HTR-8/SVneo (cell line): ENCODE data around the gene LRRC47.
"Not testable (repeated sequence)": the region's sequence is repeated elsewhere in the genome, so short reads cannot be mapped to it uniquely, and the experiment has no call there.

ENCODE experiments used
- DNase-seq: peaks from one replicate; pipeline ENCODE4 v3.0.0; 2011; ENCODE audit warnings: low spot score, mixed read lengths; ENCODE audit not compliant: insufficient read length
- FAIRE-seq: peaks from 2 replicates; lab custom pipeline; 2011; peaks lifted over from hg19 to GRCh38; lab: Jason Lieb, UNC

The LRRC47 gene

GRCh38 chr1:3816331-3817137, 20.2 kb upstream of the LRRC47 start:
- DNase-seq (no peak), FAIRE-seq (no peak)

DNA sequence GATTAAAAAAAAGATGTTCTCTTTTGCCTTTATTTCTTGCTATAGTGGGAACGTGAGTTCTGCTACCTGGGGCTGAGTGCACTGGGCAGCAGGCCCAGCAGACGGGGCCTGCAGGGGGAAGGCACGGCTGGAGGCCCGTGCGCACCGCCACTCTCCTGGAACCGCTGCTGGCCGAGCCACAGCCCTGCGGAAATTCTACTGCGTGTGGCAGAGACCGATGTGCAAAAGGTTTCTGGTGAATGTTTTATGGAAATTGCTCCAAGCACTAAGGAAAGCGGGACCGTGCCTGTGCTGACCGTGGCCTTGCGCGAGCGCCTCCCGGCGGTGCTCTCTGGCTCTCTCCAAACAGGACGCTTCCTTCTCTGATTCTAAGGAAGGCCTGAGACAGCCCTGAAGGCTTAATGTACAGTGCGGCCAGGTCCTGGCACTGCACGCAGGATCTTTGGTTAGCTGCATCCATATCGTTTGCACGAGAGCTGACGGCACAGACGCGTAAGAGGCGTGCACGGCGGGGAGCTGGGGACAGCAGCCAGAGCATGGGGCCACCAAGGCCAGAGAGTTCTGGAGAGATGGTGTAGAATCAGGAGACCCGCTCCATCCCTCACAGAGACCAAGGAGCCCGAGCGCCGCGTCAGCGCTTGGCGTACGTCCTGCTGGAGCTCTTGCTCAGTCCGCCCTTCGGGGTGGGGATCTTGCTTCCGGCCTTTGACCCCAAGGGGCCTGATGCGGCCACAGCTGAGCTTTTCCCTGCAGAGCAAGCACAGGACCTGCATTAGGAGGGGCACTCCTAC, 18.7 kb upstream of the LRRC47 start:
- DNase-seq (no peak), FAIRE-seq (no peak)

GRCh38 chr1:3814065-3814464, 17.8 kb upstream of the LRRC47 start:
- no peak for DNase-seq
- no peak for FAIRE-seq

- DNase-seq (no peak), FAIRE-seq (no peak)
Measured at GRCh38 chr1:3811595-3811911, 15.3 kb upstream of the LRRC47 start.

DNA sequence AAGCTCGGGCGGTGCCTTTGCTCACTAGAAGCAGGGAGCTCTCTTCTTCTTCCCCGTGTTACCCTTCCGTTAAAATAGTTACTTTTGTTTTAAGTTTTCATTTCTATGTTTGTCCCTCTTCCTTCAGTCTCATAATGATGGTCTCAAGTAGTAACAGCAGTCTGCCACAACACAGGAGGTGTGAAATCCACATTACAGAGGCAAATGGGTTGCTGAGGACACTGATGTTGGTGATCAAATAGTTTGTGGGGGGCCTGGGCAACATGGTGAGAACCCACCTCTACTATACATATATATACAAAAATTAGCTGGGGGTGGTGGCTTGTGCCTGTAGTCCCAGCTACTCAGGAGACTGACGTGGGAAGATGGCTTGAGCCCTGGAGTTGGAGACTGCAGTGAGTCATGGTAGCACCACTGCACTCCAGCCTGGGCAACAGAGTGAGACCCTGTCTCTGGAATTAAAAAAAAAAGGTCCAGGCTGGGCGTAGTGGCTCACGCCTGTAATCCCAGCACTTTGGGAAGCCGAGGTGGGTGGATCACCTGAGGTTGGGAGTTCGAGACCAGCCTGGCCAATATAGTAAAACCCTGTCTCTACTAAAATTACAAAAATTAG, 14.0 kb upstream of the LRRC47 start:
- not testable (repeated sequence) for DNase-seq, FAIRE-seq

- FAIRE-seq (no peak), DNase-seq (no peak)
Measured at GRCh38 chr1:3809680-3810079, 13.4 kb upstream of the LRRC47 start.

- no peak for DNase-seq
- FAIRE-seq = no peak
Measured at GRCh38 chr1:3807769-3808168, 11.5 kb upstream of the LRRC47 start.

DNA sequence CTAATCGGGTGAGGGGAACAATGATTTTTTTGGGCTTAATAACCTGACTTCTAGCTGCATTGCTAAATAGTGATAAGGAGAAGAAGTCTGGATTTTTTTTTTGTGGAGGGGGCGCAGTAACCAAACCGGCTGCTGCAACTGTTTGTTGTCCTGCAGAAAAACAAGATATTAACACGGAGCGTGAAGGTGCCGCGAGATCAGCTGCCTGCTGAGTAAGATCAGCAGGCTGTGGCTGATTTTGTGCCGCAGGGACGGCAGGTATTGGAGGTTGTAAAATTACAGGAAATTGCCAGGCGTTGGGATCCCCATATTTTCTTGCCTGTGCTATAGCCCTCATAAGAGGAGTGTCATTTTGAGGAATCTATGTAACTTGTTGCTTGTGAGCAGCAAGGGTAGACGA, 8.7 kb upstream of the LRRC47 start:
- FAIRE-seq = no peak
- DNase-seq = no peak

GRCh38 chr1:3804627-3804944, 8.3 kb upstream of the LRRC47 start:
- not testable (repeated sequence) for FAIRE-seq, DNase-seq

GRCh38 chr1:3803905-3804626, 7.8 kb upstream of the LRRC47 start:
- FAIRE-seq = no peak
- no peak for DNase-seq

GRCh38 chr1:3800795-3801194, 4.5 kb upstream of the LRRC47 start:
- DNase-seq, FAIRE-seq: not testable (repeated sequence)

DNA sequence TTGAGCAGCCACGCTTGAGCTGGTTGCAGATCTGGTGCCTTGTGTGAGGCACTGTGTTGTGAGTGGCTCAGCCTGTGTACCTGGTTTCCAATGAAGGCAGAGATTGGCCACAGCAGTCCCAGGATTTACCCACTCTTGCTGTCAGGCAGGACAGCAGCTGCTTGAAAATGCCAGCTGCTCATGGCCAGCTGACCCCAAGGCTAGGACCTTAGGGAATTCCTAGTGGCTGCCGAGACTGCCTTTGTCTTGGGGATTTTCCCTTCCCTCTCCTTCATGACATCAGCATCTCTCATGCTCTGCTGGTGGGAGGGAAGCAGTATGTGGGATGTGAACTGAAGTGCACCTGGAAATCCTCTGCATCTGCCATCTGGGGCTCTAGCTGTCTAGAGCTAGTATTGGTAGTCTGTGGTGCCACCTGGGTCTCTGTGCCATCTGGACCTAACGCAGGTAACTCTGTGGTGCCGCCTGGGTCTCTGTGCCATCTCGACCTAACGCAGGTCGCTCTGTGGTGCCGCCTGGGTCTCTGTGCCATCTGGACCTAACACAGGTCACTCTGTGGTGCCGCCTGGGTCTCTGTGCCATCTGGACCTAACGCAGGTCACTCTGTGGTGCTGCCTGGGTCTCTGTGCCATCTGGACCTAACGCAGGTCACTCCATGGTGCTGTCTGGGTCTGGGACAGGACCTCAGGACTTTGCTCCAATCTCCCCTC, 3.8 kb upstream of the LRRC47 start:
- no peak for DNase-seq
- FAIRE-seq = no peak

GRCh38 chr1:3795453-3796214, 664 bp downstream of the LRRC47 start:
- no peak for DNase-seq
- FAIRE-seq = no peak

DNA sequence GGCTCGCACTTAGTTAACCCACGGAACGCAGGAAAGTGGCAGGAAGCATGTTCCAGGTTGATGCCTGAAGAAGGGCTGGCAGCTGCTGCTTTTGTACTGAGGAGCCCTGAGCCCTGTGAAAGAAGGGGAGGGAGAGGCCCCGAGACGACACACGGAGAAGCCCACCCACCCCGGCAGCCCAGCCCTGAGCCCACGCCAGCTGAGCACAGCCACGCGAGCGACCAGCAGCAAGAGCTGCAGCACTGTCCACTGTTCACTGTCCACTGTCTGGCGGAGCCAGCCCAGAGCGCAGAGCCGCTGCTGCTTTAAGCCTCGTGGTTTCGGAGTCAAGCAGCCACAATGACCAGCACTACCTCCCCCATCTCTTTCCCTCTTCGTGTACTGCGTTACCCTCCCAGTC, 5.3 kb downstream of the LRRC47 start:
- no peak for DNase-seq
- FAIRE-seq = no peak

GRCh38 chr1:3790500-3790923, 5.8 kb downstream of the LRRC47 start:
- DNase-seq (no peak), FAIRE-seq (no peak)

DNA sequence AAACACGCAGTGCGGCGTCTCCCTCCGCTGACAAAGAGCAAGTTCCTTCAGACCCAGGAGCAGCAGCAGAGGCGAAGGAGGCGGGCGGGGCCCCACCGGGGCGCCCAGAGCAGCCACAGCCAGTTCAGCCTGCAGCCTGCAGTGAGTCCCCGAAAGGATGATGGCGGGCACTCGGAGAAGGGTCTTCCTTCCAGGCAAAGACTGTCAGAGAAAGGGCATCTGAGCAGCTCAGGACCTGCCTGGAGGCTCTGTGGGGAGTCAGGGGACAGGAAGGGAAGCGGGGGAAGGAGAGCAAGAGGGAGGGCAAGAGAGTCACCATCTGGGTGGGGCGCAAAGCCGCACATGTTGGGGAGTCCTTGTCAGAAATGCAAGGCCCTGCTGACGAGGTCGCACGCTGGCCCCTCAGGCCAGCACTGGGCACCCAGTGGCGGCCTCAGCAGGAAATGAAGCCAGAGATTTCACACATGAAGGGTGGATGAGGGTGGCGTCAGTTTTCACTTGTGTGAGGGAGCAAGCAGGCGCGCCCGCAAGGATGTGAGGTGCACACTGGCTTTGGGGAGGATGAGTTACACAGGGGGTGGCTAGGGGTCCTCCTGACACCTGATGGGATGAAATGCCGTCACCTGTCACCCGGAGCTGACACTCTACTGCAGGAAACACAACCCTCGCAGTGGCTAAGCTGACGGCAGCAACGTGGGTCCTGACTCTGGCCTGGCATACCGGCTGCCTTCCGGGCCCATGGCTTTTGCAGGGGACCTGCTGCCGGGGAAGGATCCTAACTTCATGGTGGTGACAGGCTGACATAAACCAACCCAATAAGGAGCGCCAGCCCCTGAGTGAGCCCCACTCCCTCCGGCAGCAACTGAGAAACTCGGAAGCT, 6.6 kb downstream of the LRRC47 start:
- FAIRE-seq (no peak), DNase-seq (no peak)

DNA sequence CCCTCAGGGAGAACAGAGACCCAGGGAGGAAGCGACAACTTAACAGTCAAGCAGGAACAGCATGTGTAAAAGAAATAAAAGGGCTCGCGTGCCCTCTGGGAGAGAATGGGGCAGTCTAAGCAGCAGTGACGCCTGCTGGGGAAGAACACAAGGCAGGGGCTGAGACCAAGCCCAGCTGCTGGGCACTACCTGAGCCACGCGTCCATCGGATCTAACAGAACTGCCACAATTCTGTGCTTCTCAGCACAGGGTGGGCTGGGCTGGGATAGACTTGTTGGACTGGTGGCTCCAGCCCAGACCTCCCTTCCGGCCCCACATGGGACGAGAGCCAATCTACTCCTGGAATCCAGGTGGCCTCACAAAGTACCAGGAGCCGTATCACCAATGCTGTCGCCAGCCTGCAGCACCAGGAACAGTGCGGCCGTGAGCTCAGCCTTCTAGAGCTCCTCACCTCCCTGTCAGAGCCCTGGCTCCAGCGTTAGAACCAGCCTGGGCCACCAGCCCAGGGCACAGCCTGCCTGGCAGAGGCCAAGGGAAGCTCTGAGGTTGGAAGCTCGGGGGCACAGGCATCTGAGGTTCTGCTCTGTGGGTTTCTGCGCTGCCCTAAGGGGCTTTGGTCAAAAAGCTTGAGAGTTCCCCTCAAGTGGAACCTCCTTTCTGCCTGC, 7.4 kb downstream of the LRRC47 start:
- no peak for DNase-seq
- FAIRE-seq = no peak
